Measurements from ENCODE around the gene ARPC2. TPM values are rescaled to one million over a fixed set of nuclear protein-coding genes. Genes with fewer than 3 reads are reported as not detected.

Gene ARPC2
- total and polyA plus RNA-seq, 7 donors: 235 to 517 (median 267) TPM

DNA sequence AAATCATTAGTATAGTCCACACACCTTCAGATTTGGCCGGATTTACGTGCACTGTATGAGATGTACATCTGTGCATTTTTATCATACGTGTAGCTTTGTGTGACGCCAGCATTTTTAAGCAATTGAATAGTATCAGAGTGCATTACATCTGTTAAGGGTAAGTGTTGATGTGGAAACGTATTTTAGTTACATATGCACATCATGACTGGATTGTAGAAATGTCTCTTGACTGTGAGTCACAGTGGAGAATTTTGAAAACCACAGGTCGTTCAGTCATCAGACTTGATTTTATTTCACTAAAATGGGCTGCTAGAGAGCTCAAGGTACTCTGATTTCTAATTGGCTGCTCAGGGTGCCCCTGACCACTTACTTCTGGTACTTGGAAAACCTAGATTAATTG lies 38.5 kb downstream of the ARPC2 start:
- no peak overlapping the region for H3K4me3 ChIP-seq
- intact Hi-C loops (cut with DNase I): no loop called here
- no peak overlapping the region for H3K27ac ChIP-seq
- H3K36me3 ChIP-seq: peaks cover 23 to 65% (median 43%) of the 10 kb centered on the region in 4 donors
- TF ChIP-seq, protein P1, sequence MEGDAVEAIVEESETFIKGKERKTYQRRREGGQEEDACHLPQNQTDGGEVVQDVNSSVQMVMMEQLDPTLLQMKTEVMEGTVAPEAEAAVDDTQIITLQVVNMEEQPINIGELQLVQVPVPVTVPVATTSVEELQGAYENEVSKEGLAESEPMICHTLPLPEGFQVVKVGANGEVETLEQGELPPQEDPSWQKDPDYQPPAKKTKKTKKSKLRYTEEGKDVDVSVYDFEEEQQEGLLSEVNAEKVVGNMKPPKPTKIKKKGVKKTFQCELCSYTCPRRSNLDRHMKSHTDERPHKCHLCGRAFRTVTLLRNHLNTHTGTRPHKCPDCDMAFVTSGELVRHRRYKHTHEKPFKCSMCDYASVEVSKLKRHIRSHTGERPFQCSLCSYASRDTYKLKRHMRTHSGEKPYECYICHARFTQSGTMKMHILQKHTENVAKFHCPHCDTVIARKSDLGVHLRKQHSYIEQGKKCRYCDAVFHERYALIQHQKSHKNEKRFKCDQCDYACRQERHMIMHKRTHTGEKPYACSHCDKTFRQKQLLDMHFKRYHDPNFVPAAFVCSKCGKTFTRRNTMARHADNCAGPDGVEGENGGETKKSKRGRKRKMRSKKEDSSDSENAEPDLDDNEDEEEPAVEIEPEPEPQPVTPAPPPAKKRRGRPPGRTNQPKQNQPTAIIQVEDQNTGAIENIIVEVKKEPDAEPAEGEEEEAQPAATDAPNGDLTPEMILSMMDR (IDR thresholded peaks at IDR 0.05): no peak
- TF ChIP-seq POLR2A (IDR thresholded peaks at IDR 0.05): no peak
- 88% methylated on average over 6 of the region's 6 CpGs for WGBS, 2 donors
- peak; percentile 13 for DNase-seq
- H3K4me1 ChIP-seq: peaks cover 0 to 29% (median 24%) of the 10 kb centered on the region in 4 donors
- H3K9me3 ChIP-seq: no peaks in the 10 kb centered on the region
- no peaks in the 10 kb centered on the region for H3K27me3 ChIP-seq

DNA sequence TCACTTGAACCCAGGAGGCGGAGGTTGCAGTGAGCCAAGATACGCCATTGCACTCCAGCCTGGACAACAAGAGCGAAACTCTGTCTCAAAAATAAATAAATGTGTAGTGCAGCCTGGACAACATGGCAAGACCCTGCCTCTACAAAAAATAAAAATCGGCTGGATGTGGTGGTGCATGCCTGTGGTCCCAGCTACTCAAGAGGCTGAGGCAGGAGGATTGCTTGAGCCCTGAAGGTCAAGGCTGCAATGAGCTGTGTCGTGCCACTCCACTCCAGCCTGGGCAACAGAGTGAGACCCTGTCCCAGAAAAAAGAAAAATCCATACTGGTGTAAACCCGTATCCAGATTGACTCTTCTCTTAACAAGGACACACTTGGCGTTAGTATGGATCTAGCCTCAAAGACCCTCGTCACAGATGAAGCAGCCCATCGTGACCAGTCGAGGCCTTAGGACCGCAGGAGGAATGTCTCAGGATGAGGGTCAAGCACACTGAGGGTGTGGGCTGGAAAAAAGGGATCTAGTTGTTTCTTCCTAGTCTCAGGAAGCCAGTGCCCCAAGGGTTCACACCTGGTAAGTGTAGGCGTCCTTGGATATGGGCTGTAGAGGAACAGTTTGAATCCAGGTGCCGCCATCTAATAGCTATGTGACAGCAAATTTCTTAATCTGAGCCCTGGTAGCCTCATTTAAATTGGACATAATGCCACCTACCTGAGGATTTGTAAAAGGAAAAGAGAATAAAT lies 39.8 kb downstream of the ARPC2 start:
- DNase-seq: peak; percentile 39
- Histone ChIP-seq H3K4me3 (no peak overlapping the region), H3K27me3 (no peaks in the 10 kb centered on the region), H3K9me3 (no peaks in the 10 kb centered on the region), H3K27ac (peak overlapping the region in 3 of 4 donors; percentile 37 to 82 (median 51)), H3K36me3 (peaks cover 15 to 51% (median 30%) of the 10 kb centered on the region in 4 donors), H3K4me1 (peaks cover 0 to 42% (median 37%) of the 10 kb centered on the region in 4 donors)
- TF ChIP-seq, protein P1 (IDR thresholded peaks at IDR 0.05): no peak
- no peak for TF ChIP-seq POLR2AphosphoS5 (IDR thresholded peaks at IDR 0.05)
- intact Hi-C loops (cut with DNase I): no loop called here
- WGBS, 2 donors: 94 to 95% methylated on average over 13 of the region's 13 CpGs

DNA sequence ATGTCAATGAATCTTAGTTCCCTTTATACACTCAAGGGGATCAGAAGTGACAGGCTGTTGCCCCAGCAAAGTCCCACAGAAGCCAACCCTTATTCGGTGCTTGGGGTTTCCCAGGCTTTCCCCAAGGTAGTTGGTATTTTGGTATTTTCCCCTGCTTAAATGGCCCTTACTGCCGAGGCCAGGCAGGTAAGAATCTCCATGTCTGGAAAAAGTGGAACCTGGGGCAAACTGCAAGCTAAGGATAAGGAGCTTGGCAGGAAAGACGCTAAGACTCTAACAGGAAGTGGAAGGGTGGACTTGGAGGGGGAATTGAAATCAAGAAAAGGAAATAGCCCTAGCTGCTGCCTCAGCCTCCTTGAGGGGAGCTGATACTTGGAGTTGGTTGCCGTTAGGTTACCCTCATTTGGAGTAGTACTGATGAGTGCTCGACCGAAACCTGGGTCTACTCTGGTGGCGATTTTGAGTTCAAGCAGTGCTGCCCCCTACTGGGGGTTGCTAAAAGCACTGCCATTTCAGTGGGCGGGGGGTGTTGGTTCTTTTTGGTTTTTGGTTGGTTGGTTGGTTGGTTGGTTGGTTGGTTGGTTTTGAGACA lies 40.5 kb downstream of the ARPC2 start:
- WGBS, 2 donors: 42 to 72% methylated on average over 8 of the region's 8 CpGs
- peak overlapping the region in 3 of 4 donors; percentile 37 to 82 (median 51) for H3K27ac ChIP-seq
- intact Hi-C loops (cut with DNase I): no loop called here

DNA sequence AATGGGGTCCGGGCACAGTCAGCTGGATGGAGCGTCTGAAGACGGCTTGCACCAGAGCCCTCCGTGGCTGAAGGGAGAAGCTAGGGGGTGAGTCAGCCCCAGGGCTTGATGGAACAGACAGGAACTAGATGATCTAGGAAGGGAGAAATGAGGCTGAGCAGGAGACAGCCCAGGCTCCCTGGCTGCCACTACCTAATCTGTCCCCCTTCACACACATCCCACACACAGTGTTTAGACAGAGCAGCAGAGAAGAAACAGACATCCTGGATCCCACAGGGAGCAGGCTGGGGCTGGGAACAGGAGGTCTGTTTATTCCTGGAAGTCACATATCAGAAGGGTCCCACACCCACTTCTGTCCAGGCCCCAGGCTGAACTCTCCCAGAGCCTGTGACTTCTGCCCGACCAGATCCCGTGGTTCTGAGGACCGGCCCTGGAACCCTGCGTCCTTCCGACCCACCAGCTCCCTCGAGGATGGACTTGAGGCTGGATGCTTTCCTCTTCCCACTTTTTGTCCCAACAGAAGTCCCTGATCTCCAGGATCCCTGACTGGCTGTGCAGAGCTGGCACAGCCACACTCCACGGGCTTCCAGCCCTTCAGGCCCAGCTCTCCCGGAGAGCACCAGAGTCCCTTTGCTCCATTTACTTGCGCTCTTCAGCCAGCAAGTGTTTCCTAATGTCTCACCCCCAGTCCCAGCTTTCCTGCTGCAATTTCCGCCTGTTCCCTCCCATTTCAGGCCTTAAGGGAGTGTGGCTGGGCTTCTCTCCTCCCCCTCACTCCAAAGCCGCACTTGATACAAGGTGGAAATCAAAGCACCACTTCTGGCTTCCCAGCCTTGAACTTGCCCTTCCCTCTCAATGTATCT lies 42.3 kb downstream of the ARPC2 start:
- peak; percentile 96 for DNase-seq
- Histone ChIP-seq H3K27me3 (no peaks in the 10 kb centered on the region), H3K4me1 (peaks cover 0 to 68% (median 58%) of the 10 kb centered on the region in 4 donors), H3K4me3 (no peak overlapping the region), H3K27ac (peak overlapping the region; percentile 80 to 89 (median 83)), H3K36me3 (peaks cover 5 to 39% (median 11%) of the 10 kb centered on the region in 4 donors), H3K9me3 (no peaks in the 10 kb centered on the region)
- peak; percentile 91 to 98 (median 97) for TF ChIP-seq POLR2AphosphoS5 (IDR thresholded peaks at IDR 0.05)
- TF ChIP-seq, protein P1 (IDR thresholded peaks at IDR 0.05): no peak
- TF ChIP-seq EP300 (IDR thresholded peaks at IDR 0.05): peak; percentile 46 to 89 (median 84)
- intact Hi-C loops (cut with DNase I): loop anchor here (2.0 kb wide), 2 partner anchors 41 to 73 kb away; no protein-coding TSS in a partner anchor
- WGBS, 2 donors: 71 to 80% methylated on average over 15 of the region's 15 CpGs

More for the DNA sequence above, 40.5 kb downstream of the ARPC2 start:
- H3K27me3 ChIP-seq: no peaks in the 10 kb centered on the region
- H3K4me1 ChIP-seq: peaks cover 0 to 49% (median 44%) of the 10 kb centered on the region in 4 donors
- DNase-seq: peak; percentile 56
- no peak for TF ChIP-seq POLR2A (IDR thresholded peaks at IDR 0.05)
- TF ChIP-seq POLR2AphosphoS5 (IDR thresholded peaks at IDR 0.05): peak in 1 of 4 donors; percentile 22
- TF ChIP-seq EP300 (IDR thresholded peaks at IDR 0.05): no peak
- TF ChIP-seq, protein P1 (IDR thresholded peaks at IDR 0.05): peak in 3 of 4 experiments; percentile 15 to 38 (median 33)
- peaks cover 10 to 44% (median 23%) of the 10 kb centered on the region in 4 donors for H3K36me3 ChIP-seq
- H3K4me3 ChIP-seq: no peak overlapping the region
- H3K9me3 ChIP-seq: no peaks in the 10 kb centered on the region
